GM18508 (cell line): ENCODE data around the gene MEI4.

Source experiments
- ATAC-seq: cut with Tn5 transposase; IDR thresholded peaks from one replicate; pipeline ENCODE4 v1.9.1; 2021; ENCODE audit warnings: moderate number of reproducible peaks; ENCODE audit not compliant: insufficient read depth, unreplicated experiment

Gene MEI4

GRCh38 chr6:77910826-77911225 is 258.0 kb downstream of the MEI4 start:
- ATAC-seq = no peak

GRCh38 chr6:77926198-77926751 is 273.4 kb downstream of the MEI4 start:
- no peak for ATAC-seq

GRCh38 chr6:77930382-77930781 is 277.5 kb downstream of the MEI4 start:
- no peak for ATAC-seq

- no peak for ATAC-seq
Observed at GRCh38 chr6:77930952-77931351, 278.1 kb downstream of the MEI4 start.

- no peak for ATAC-seq
Observed at GRCh38 chr6:77962070-77962469, 309.2 kb downstream of the MEI4 start.

GRCh38 chr6:77965449-77965848 is 312.6 kb downstream of the MEI4 start:
- no peak for ATAC-seq

- no peak for ATAC-seq
Observed at GRCh38 chr6:77972334-77972733, 319.5 kb downstream of the MEI4 start.
